Central memory CD4-positive, alpha-beta T cell (primary cell): ENCODE measurements around the gene FLAD1.

Experiments
- DNase-seq: peaks from one replicate; pipeline ENCODE4 v3.0.0; 2022

The FLAD1 gene

GRCh38 chr1:154952664-154953063 lies 30.5 kb upstream of the FLAD1 start:
- DNase-seq = no peak

DNA sequence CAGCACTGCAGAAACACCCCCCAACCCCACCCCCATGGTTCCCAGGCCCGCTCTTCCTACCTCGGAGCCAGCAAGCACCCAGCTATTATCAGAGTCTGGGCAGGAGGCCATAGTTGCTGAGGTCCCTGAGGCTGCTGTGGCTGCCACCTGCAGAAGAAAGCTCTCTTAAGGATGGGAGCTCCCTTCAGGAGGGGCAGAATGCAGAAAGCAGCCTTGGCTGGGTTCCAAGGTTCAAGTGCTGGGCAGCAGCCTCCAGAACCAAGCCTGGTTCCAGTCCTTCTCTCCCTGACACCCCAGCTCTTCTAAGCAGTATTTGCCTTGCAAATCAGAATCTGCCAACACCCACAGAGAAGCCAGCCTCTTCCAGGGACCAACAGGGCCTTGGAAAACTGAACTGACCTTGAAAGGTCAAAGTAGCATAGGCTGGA lies 29.5 kb upstream of the FLAD1 start:
- DNase-seq = no peak

- no peak for DNase-seq
Observed at GRCh38 chr1:154954541-154954940, 28.6 kb upstream of the FLAD1 start.

- peak; percentile 99 for DNase-seq
Observed at GRCh38 chr1:154955039-154955717, 28.0 kb upstream of the FLAD1 start.

DNA sequence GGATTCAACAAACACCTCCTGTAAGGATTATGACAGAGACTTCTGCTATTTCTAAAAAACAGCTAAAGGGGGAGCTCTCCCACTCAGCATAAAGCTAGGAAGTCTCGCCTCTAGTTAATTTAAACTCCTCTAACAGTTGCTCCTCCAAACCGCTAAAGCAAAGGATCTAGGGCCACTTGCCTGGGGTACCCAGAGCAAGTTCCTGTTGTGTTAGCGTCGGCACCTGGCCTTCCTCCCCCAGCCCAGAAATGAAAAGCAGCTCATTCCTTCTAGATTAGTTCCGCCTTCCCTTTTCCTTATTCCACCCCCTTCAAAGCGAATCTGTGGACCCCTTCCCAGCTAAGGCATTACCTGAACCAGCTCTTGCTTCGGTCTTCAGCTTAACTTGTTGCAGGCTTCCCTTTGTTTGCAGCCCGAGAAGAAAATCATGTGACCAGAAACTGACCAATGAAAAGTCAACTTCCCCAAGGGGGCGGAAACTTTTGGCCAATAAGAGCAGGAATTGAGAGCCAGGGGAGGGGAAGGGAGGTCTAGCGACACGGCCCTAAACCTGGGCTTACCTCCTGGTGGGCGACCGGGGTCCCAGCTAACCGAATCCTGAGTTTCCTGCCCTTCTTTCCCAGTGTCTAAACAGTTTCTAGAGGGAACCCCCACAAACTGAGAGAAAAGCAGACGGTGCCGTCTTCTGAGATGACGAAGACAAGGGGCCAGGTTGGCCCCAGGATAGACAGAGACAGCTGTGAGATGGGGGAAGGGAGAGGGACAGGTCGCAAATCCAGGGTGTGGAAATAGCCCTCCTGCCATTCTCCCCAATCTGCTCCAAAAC lies 27.2 kb upstream of the FLAD1 start, which contains the start of gene PBXIP1:
PBXIP1 (minus strand) TSS at position 382 of the 826 bp plus-strand sequence. CDS start 2,378 bp downstream, outside the sequence.
- peak; percentile 92 for DNase-seq

- no peak for DNase-seq
Observed at GRCh38 chr1:154956544-154956941, 26.6 kb upstream of the FLAD1 start.

DNA sequence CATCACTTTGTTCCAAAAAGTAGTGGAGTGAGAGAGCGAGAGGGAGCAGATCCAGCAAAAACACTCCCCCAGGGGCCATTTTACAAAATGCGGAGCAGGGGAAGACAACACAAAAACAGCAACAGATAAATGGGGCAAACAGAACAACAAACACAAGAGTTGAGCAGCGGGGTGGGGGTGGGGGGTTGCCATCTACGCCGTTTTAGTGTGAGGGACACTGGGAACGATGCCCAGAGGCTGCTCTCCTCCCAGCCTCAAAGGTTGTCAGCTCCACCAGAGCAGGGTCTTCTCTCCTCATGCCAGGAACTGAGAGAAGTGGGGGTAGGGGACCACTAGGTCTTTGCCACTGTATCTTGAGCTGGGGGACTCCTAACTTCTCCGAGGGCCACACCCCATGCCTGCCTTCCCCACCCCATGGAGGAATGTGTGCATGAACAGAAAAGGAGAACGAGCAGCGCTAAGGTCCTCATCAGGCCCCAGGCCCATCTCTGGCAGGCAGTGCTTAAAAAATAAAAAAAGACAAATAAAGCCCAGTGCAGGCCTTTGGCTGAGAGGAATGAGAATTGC lies 26.0 kb upstream of the FLAD1 start:
- no peak for DNase-seq

- no peak for DNase-seq
Observed at GRCh38 chr1:154958036-154958435, 25.1 kb upstream of the FLAD1 start.

GRCh38 chr1:154958681-154959425 lies 24.3 kb upstream of the FLAD1 start:
- no peak for DNase-seq

- no peak for DNase-seq
Observed at GRCh38 chr1:154959426-154959780, 23.7 kb upstream of the FLAD1 start.

DNA sequence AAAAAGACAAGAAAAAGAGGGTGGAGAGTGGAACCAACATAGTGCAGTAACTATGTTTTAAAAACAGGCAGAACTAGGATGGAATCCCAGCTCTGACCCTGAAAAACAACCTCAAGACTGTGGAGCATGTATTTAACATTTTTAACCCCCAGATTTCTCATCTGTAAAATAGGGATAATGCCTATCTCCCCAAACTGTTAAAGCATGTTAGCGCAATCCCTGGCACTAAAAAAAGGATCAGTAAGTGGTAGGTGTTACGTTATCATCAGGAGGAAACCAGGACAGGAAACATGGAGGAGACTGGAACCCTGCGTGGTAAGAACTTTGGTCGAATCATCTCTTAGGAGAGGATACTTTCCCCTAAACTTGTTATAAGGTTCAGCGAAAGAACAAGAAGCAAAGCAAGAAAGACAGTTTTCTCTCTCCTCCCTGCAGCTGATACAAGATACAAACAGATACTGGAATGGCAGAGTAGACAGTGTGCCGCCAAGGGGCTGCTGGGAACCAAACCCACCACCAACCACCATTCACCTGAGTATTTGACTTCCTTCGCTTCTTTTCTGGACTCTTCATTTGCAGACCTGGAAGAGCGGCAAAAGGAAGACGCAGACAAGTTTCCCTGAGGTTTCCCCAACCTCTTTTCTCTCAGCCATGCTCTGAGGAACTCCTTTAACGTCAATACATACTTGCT lies 22.6 kb upstream of the FLAD1 start:
- no peak for DNase-seq

DNA sequence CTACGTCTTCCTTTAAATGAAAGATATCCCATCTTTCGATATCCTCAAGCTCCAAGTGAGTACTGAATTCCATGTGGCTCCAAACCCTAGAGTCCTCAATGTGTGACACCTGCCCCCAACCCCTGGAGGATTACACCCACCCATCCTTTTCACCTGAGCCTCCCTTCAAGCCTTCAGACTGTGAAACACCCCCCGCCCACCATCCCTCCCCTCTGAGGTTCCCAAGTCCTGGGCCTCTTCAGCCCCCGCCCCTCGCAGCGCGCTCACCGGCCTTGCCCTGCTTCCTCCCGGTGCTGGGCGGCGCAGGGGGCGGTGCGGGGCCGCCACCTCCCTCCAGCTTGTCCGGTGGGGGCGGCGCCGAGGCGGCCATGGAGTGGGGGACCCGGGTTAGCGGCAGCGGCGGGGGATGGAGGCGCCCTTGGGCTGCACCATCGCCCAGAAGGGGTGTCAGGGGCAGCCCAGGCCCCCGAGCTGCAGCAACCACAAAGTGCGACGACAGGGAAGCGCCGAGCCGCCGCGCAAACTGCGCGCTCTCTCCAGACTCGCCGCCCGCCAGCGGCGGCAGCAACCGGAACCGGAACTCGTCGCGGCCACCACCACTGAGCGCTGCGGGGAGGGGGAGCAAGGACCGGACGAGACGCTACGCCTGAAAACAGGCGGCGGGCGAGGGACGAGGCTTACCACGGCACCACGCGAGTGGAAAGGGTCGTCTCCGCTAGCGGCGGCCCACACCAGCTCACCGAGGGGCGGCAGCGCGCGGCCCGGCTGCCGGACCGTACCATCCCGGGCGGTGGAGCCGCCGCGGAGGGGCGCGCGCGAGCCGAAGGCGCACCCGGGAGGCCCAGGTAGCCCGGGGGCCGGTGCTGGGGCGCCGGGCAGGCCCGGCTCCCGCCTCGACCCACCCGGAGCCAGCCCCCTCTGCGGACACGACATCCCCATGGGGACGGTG lies 21.7 kb upstream of the FLAD1 start, which contains the start of gene PYGO2:
PYGO2 (minus strand) TSS at position 576 of the 949 bp plus-strand sequence; CDS start at position 370, 206 bp downstream.
- peak; percentile 79 for DNase-seq

DNA sequence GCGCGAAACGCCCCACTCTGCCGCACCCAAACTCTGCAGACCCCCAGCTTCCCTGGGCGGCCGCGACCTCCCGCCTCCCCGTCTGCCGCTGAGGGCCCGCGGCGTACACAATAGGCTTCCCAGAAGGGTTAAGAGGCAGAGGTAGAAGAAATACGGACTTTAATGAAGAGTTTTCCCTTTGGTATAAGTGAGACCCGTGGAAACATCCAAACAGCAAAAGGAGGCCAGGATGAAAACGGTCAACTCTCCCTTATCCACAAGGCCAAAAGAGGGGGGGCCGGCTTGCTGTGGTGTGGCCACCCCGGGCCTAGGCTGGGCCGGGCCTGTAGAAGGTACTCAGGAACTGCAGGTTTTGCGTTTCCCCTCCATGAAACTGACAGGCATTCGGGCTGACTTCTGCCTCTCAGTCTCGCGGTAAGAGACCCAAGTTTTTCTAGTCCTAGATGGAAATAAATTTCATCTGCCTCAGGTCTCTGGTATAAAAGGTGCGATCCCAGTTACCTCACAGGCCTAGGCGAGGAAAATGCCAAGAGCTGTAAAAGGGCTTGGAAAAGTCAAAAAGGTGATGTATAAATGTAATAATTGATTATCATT lies 20.9 kb upstream of the FLAD1 start:
- no peak for DNase-seq

DNA sequence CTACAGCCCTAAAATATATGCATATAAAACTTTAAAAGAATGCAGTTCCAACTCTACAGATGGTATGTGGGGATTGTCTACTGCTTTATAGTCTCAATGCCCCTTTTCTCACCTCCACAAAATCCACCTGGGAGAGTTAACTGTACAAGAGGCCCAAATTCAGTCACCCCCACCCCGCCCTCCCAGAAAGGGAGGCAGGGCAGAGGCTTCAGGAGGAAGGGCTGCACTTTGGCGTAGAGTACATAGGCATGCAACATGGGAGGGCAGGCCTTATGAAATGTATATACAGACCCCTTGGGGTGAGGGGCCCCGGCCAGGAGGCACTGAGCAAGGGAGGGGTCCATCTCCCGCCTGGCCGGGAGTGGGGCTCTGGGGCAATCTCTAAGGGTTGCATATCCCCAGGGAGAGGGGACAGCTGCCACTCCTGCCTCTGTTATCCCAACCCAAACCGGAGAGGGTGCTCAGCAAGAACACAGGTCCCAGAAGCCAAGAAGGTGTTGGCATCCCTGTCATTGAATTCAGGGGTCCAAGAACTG lies 20.3 kb upstream of the FLAD1 start:
- no peak for DNase-seq

- DNase-seq = no peak
Observed at GRCh38 chr1:154963643-154964042, 19.5 kb upstream of the FLAD1 start.

GRCh38 chr1:154964359-154964758 lies 18.8 kb upstream of the FLAD1 start:
- no peak for DNase-seq

DNA sequence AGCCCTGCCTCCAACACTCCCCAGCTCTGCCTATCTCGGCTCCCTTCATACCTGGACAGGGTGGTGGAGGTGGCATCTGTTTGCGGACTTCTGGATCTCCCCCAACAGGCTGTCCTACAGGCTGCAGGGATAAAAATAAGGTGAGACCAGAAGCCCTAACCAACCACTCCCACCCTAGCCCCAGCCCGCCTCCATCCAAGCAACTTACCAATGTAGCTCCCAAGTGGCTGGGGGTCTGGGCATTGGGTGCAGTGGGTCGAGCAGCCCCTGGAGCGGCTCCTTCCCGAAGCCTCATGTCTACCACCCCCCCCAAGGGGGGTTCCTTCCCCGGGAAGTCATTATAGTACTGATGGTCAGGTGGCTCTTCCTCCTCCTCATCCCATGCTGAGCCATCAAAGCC lies 17.0 kb upstream of the FLAD1 start:
- DNase-seq = no peak

DNA sequence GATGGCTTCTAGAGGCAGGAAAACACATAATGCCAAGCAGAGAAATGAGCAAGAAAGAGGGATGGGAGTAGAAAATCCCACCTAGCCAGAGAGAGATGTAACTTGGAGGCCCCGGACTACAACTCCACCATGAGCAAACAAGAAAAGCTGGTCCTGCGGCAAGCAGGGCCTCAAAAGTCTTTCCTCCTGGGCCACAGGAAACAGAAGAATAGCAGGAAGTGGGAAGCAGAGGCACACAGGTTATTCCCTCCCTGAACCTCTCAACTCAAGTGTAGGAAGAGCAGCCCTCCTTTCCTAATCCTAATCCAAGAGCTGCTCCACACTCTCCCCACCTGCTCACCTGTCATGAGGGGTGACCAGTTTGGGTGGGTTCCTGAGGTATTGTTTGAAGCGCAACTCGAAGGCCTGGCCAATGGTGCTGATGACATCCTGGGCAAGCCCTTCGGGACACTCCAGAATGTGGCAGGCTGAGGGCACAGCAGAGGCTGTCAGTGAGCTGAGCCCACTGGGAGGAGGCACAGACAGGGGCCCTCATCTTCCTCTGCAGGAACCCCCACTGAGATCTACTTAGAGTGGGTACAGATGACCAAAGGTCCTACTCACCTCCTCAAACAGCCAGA lies 15.7 kb upstream of the FLAD1 start:
- no peak for DNase-seq

- DNase-seq = no peak
Observed at GRCh38 chr1:154968731-154969130, 14.4 kb upstream of the FLAD1 start.

GRCh38 chr1:154969246-154969645 lies 13.9 kb upstream of the FLAD1 start:
- DNase-seq = no peak
